Neural crest cell (in vitro differentiated cells): ENCODE measurements around the gene CEBPG. TPM values are rescaled to one million over a fixed set of nuclear protein-coding genes. Genes with fewer than 3 reads are reported as not detected.
A peak's percentile ranks its signal among the peaks of the same experiment; 100 is the strongest.

Experiments used
- DNase-seq: peaks from one replicate; pipeline ENCODE4 v3.0.0; 2021; ENCODE audit warnings: low read depth, mixed read lengths, low spot score
- H3K27ac Mint-ChIP-seq: one replicate; pipeline ENCODE4 v1.8.0; 2021; ENCODE audit warnings: mild to moderate bottlenecking, mixed read lengths; ENCODE audit not compliant: unreplicated experiment
- H3K27me3 Mint-ChIP-seq: 2 replicates; pipeline ENCODE4 v1.8.0; 2021; ENCODE audit warnings: low read depth, mild to moderate bottlenecking, mixed read lengths
- H3K36me3 Mint-ChIP-seq: 2 replicates; pipeline ENCODE4 v1.8.0; 2021; ENCODE audit warnings: low read depth, mild to moderate bottlenecking, mixed read lengths
- H3K4me1 Mint-ChIP-seq: 2 replicates; pipeline ENCODE4 v1.8.0; 2021; ENCODE audit warnings: mixed read lengths
- H3K4me3 Mint-ChIP-seq: one replicate; pipeline ENCODE4 v1.8.0; 2021; ENCODE audit warnings: mild to moderate bottlenecking, mixed read lengths
- H3K9me3 Mint-ChIP-seq: 2 replicates; pipeline ENCODE4 v1.8.0; 2021; ENCODE audit warnings: mixed read lengths
- CTCF ChIP-seq: fragments of 200-600 bp; sonication (generic); conservative IDR thresholded peaks from 2 replicates; pipeline ENCODE4 v1.5.0; 2021; ENCODE audit warnings: antibody characterized with exemption, mild to moderate bottlenecking
- total RNA-seq: library from RNA; stranded (reverse); gene quantifications from 2 replicates; pipeline ENCODE4 v1.2.1, GENCODE V29; 2021

Gene CEBPG
- total RNA-seq, 1 donor from 2014 or later: 41.9 TPM

GRCh38 chr19:33382006-33382405, 8.5 kb downstream of the CEBPG start:
- H3K27ac Mint-ChIP-seq: no peak overlapping the region
- no peak for TF ChIP-seq CTCF
- no peaks in the 10 kb centered on the region for H3K27me3 Mint-ChIP-seq
- no peaks in the 10 kb centered on the region for H3K36me3 Mint-ChIP-seq
- peaks cover 31% of the 10 kb centered on the region for H3K4me1 Mint-ChIP-seq
- no peaks in the 10 kb centered on the region for H3K9me3 Mint-ChIP-seq
- DNase-seq: no peak
- H3K4me3 Mint-ChIP-seq: no peak overlapping the region

GRCh38 chr19:33382982-33383381, 9.5 kb downstream of the CEBPG start:
- TF ChIP-seq CTCF: no peak
- Mint-ChIP-seq H3K27ac (no peak overlapping the region), H3K4me1 (peaks cover 23% of the 10 kb centered on the region), H3K36me3 (no peaks in the 10 kb centered on the region), H3K27me3 (no peaks in the 10 kb centered on the region), H3K4me3 (no peak overlapping the region), H3K9me3 (no peaks in the 10 kb centered on the region)
- DNase-seq: no peak

GRCh38 chr19:33383720-33384292, 10.3 kb downstream of the CEBPG start:
- Mint-ChIP-seq H3K4me3 (no peak overlapping the region), H3K4me1 (peaks cover 15% of the 10 kb centered on the region), H3K27ac (no peak overlapping the region), H3K9me3 (no peaks in the 10 kb centered on the region), H3K36me3 (no peaks in the 10 kb centered on the region), H3K27me3 (no peaks in the 10 kb centered on the region)
- DNase-seq: no peak
- no peak for TF ChIP-seq CTCF

- Mint-ChIP-seq H3K4me3 (no peak overlapping the region), H3K4me1 (peaks cover 14% of the 10 kb centered on the region), H3K9me3 (no peaks in the 10 kb centered on the region), H3K36me3 (no peaks in the 10 kb centered on the region), H3K27ac (peak overlapping the region; percentile 43), H3K27me3 (no peaks in the 10 kb centered on the region)
- DNase-seq: no peak
- TF ChIP-seq CTCF: no peak
Observed at GRCh38 chr19:33384983-33385382, 11.5 kb downstream of the CEBPG start.

GRCh38 chr19:33385956-33386355, 12.4 kb downstream of the CEBPG start:
- no peak overlapping the region for H3K27ac Mint-ChIP-seq
- no peak for TF ChIP-seq CTCF
- peaks cover 14% of the 10 kb centered on the region for H3K4me1 Mint-ChIP-seq
- H3K4me3 Mint-ChIP-seq: no peak overlapping the region
- DNase-seq: no peak
- no peaks in the 10 kb centered on the region for H3K36me3 Mint-ChIP-seq
- no peaks in the 10 kb centered on the region for H3K9me3 Mint-ChIP-seq
- H3K27me3 Mint-ChIP-seq: no peaks in the 10 kb centered on the region
